K562 treated with DMSO at 1 percent for 4 hours (cell line): ENCODE measurements around the gene CYP4V2. TPM values are rescaled to one million over a fixed set of nuclear protein-coding genes. Genes with fewer than 3 reads are reported as not detected.

Source experiments
- total RNA-seq: library from RNA; unstranded; fragments of 300-600 nt; gene quantifications from 2 replicates; pipeline ENCODE4 v1.2.3, GENCODE V29; 2022; ENCODE audit not compliant: insufficient read depth

The CYP4V2 gene
- total RNA-seq, result 7.3 and 7.7 TPM in 2 replicates

GRCh38 chr4:186191200-186192065 is at the start of gene CYP4V2:
Gene CYP4V2 (plus strand): TSS chr4:186191567. CDS start chr4:186191824, 257 bp downstream.

GRCh38 chr4:186227221-186227620 is 35.9 kb downstream of the CYP4V2 start, which contains the start of gene KLKB1:
Gene KLKB1 (plus strand): TSS chr4:186227507. CDS start chr4:186228196, 689 bp downstream.

Other genes with a start within 250 kb of the CYP4V2 start
- not detected in 2 replicates for gene TLR3, start 122.4 kb upstream of the CYP4V2 start, total RNA-seq
- not detected in 2 replicates for gene FAM149A, start 86.9 kb upstream of the CYP4V2 start, total RNA-seq
- 0.38 TPM in 1 of 2 replicates, not detected in the other for gene KLKB1, start 35.9 kb downstream of the CYP4V2 start, total RNA-seq
- not detected in 2 replicates for gene F11, start 74.6 kb downstream of the CYP4V2 start, total RNA-seq